ENCODE data around the gene TRAF7. TPM values are rescaled to one million over a fixed set of nuclear protein-coding genes. Genes with fewer than 3 reads are reported as not detected.

Gene TRAF7
- total RNA-seq, 1 donor from 2014 or later = 63.4 TPM

GRCh38 chr16:2170587-2171435, 15.2 kb downstream of the TRAF7 start:
- Mint-ChIP-seq H3K9me3 (ENCODE audit: low read depth) (no peaks in the 10 kb centered on the region), H3K4me1 (ENCODE audit: low read depth) (no peaks in the 10 kb centered on the region), H3K36me3 (ENCODE audit: low read depth) (peaks cover 15% of the 10 kb centered on the region), H3K27ac (ENCODE audit: unreplicated experiment) (no peak overlapping the region), H3K27me3 (ENCODE audit: low read depth) (no peaks in the 10 kb centered on the region), H3K4me3 (ENCODE audit: unreplicated experiment) (no peak overlapping the region)
- no peak for TF ChIP-seq CTCF (IDR thresholded peaks at IDR 0.05)
- DNase-seq (ENCODE audit: low spot score) = no peak

DNA sequence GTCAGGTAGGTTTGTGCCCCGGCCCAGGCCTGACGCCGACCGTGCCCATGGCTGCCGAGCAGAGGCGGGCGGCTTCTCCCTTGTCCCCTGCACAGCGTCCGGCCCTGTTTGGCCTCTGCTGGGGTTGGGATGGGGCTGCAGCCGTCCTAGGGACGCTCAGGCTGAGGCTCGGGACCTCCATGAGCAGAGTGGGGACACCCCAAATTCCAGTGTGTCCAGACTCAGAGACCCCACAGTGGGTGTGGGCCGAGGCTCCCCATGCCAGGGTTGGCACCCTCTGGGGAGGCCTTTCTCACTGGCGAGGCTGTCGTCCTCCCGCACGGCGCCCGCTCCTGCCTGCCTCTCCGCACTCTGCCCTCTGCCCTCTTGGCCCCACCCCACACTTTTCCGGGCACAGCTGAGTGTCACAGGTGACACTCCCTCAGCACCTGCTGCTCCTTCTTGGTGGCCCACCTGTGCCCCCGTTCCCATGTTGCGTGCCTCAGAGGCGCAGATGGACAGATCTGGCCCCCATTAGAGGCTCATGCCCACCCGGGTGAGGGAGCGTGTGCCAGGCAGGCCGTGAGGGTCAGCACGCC, 16.1 kb downstream of the TRAF7 start:
- no peaks in the 10 kb centered on the region for H3K4me1 Mint-ChIP-seq (ENCODE audit: low read depth)
- H3K4me3 Mint-ChIP-seq (ENCODE audit: unreplicated experiment) = no peak overlapping the region
- no peak for TF ChIP-seq CTCF (IDR thresholded peaks at IDR 0.05)
- no peak overlapping the region for H3K27ac Mint-ChIP-seq (ENCODE audit: unreplicated experiment)
- no peaks in the 10 kb centered on the region for H3K27me3 Mint-ChIP-seq (ENCODE audit: low read depth)
- peaks cover 15% of the 10 kb centered on the region for H3K36me3 Mint-ChIP-seq (ENCODE audit: low read depth)
- no peaks in the 10 kb centered on the region for H3K9me3 Mint-ChIP-seq (ENCODE audit: low read depth)
- DNase-seq (ENCODE audit: low spot score) = no peak

GRCh38 chr16:2172688-2173335, 17.2 kb downstream of the TRAF7 start:
- H3K27me3 Mint-ChIP-seq (ENCODE audit: low read depth) = no peaks in the 10 kb centered on the region
- no peak overlapping the region for H3K27ac Mint-ChIP-seq (ENCODE audit: unreplicated experiment)
- no peaks in the 10 kb centered on the region for H3K9me3 Mint-ChIP-seq (ENCODE audit: low read depth)
- TF ChIP-seq CTCF (IDR thresholded peaks at IDR 0.05) = no peak
- no peaks in the 10 kb centered on the region for H3K4me1 Mint-ChIP-seq (ENCODE audit: low read depth)
- H3K4me3 Mint-ChIP-seq (ENCODE audit: unreplicated experiment) = no peak overlapping the region
- DNase-seq (ENCODE audit: low spot score) = no peak
- peaks cover 17% of the 10 kb centered on the region for H3K36me3 Mint-ChIP-seq (ENCODE audit: low read depth)

DNA sequence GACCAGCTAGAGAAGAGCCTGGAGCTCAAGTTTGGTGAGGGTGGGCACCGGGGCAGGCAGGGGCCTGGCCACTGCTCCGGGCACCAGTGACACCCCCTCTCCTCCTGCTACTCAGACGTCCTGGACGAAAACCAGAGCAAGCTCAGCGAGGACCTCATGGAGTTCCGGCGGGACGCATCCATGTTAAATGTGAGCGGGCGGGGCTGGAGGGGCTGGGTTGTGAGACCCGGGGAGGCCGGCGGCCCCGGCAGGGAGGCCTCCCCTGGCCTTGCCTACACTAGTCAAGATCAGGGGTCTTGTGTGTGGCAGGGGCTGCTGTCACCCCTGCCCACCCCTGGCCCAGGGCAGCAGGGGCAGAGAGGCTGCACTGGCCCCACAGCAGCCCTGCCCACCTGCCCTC, 17.8 kb downstream of the TRAF7 start:
- Mint-ChIP-seq H3K4me3 (ENCODE audit: unreplicated experiment) (no peak overlapping the region), H3K9me3 (ENCODE audit: low read depth) (no peaks in the 10 kb centered on the region), H3K4me1 (ENCODE audit: low read depth) (no peaks in the 10 kb centered on the region), H3K27ac (ENCODE audit: unreplicated experiment) (no peak overlapping the region), H3K27me3 (ENCODE audit: low read depth) (no peaks in the 10 kb centered on the region), H3K36me3 (ENCODE audit: low read depth) (peaks cover 17% of the 10 kb centered on the region)
- no peak for TF ChIP-seq CTCF (IDR thresholded peaks at IDR 0.05)
- no peak for DNase-seq (ENCODE audit: low spot score)

DNA sequence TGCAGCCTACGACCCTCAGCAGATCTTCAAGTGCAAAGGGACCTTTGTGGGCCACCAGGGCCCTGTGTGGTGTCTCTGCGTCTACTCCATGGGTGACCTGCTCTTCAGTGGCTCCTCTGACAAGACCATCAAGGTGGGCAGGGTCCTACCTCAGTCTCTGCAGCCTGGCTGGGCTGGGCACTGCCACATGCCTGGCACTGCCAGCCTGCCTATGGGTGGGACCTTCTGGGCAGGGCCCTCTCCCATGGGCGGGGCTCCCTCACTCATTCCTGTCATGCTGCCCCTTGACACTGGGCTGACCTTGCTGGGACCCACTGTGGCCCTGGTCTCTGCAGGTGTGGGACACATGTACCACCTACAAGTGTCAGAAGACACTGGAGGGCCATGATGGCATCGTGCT, 18.3 kb downstream of the TRAF7 start:
- TF ChIP-seq CTCF (IDR thresholded peaks at IDR 0.05) = no peak
- Mint-ChIP-seq H3K4me1 (ENCODE audit: low read depth) (no peaks in the 10 kb centered on the region), H3K36me3 (ENCODE audit: low read depth) (peaks cover 17% of the 10 kb centered on the region), H3K9me3 (ENCODE audit: low read depth) (no peaks in the 10 kb centered on the region), H3K4me3 (ENCODE audit: unreplicated experiment) (no peak overlapping the region), H3K27me3 (ENCODE audit: low read depth) (no peaks in the 10 kb centered on the region), H3K27ac (ENCODE audit: unreplicated experiment) (no peak overlapping the region)
- no peak for DNase-seq (ENCODE audit: low spot score)

Data from chondrocyte (in vitro differentiated cells).